ENCODE results near the gene TLX2. TPM values are rescaled to one million over a fixed set of nuclear protein-coding genes. Genes with fewer than 3 reads are reported as not detected.

The TLX2 gene
- total RNA-seq, 1 experiment from 2014 or later = 3.1 TPM

DNA sequence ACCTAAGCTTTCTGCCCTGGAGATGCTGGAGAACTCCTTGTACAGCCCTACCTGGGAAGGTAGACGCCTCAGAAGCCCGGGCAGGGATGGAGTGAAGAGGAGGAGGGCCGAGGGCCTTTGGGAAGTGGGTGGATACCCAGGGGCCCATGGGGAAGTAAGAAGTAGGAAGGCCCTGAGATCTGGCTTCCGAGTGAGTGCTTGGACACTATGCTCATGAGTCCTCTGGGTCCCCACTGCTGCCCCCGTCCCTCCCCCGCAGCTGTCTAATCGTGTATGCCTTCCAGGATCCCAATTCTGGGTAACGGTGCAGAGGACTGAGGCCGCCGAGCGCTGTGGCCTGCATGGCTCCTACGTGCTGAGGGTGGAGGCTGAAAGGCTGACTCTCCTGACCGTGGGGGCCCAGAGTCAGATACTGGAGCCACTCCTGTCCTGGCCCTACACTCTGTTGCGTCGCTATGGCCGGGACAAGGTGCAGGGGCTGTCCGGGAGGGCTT is 41.4 kb downstream of the TLX2 start:
- no peak overlapping the region for H3K9ac ChIP-seq (ENCODE audit: low read length)
- H2AFZ ChIP-seq (ENCODE audit: low read length) = no peak overlapping the region
- BruUV-seq (replicated peaks) = no TSS peak
- 0 out of 2 replicates have a peak, but pooled peaks cover under 1% of the 10 kb centered on the region for H3K79me2 ChIP-seq (ENCODE audit: low read length)
- no peak overlapping the region for H3K4me3 ChIP-seq (ENCODE audit: low read length)
- H3F3A ChIP-seq (ENCODE audit: low read length, unreplicated experiment) = no peaks in the 10 kb centered on the region
- ChIA-PET CTCF (no interaction called here), POLR2A (ENCODE audit: unreplicated experiment) (no interaction called here)
- no peaks in the 10 kb centered on the region for H4K20me1 ChIP-seq (ENCODE audit: low read length)
- H3K4me1 ChIP-seq (ENCODE audit: insufficient read depth, low read length) = peaks cover 7% of the 10 kb centered on the region
- no peak overlapping the region for H3K4me2 ChIP-seq (ENCODE audit: low read length)
- intact Hi-C loops (cut with micrococcal nuclease) = no loop called here
- H3K9me3 ChIP-seq (ENCODE audit: low read length) = no peaks in the 10 kb centered on the region
- no peak for TF ChIP-seq EZH2 (IDR thresholded peaks at IDR 0.05; ENCODE audit: low read length, unreplicated experiment)
- TF ChIP-seq, protein P1, sequence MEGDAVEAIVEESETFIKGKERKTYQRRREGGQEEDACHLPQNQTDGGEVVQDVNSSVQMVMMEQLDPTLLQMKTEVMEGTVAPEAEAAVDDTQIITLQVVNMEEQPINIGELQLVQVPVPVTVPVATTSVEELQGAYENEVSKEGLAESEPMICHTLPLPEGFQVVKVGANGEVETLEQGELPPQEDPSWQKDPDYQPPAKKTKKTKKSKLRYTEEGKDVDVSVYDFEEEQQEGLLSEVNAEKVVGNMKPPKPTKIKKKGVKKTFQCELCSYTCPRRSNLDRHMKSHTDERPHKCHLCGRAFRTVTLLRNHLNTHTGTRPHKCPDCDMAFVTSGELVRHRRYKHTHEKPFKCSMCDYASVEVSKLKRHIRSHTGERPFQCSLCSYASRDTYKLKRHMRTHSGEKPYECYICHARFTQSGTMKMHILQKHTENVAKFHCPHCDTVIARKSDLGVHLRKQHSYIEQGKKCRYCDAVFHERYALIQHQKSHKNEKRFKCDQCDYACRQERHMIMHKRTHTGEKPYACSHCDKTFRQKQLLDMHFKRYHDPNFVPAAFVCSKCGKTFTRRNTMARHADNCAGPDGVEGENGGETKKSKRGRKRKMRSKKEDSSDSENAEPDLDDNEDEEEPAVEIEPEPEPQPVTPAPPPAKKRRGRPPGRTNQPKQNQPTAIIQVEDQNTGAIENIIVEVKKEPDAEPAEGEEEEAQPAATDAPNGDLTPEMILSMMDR (conservative IDR thresholded peaks at IDR 0.05; ENCODE audit: low read depth, low read length) = no peak
- TF ChIP-seq EZH2phosphoT487 (IDR thresholded peaks at IDR 0.05; ENCODE audit: borderline replicate concordance, low read length) = no peak
- H3K9me2 ChIP-seq (replicated peaks; ENCODE audit: low read length) = no peaks in the 10 kb centered on the region
- H3K27me3 ChIP-seq (ENCODE audit: low read length) = no peaks in the 10 kb centered on the region
- H3K36me3 ChIP-seq (ENCODE audit: low read depth, low read length) = no peaks in the 10 kb centered on the region
- DNase-seq = no peak
- H3K27ac ChIP-seq (ENCODE audit: low read length) = no peak overlapping the region
- ATAC-seq = no peak

DNA sequence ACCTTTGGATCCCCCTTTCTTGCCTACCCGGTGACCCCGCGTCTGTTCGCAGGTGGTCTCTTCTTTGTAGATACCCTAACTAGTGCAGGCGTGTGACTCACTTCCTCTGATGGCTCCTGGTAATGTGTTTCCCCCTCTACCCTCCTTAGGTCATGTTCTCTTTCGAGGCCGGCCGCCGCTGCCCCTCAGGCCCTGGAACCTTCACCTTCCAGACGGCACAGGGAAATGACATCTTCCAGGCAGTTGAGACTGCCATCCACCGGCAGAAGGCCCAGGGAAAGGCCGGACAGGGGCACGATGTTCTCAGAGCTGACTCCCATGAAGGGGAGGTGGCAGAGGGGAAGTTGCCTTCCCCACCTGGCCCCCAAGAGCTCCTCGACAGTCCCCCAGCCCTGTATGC is 41.9 kb downstream of the TLX2 start:
- Histone ChIP-seq H3F3A (ENCODE audit: low read length, unreplicated experiment) (no peaks in the 10 kb centered on the region), H3K4me3 (ENCODE audit: low read length) (no peak overlapping the region), H2AFZ (ENCODE audit: low read length) (no peak overlapping the region), H3K4me1 (ENCODE audit: insufficient read depth, low read length) (peaks cover 9% of the 10 kb centered on the region), H3K27ac (ENCODE audit: low read length) (no peak overlapping the region), H4K20me1 (ENCODE audit: low read length) (no peaks in the 10 kb centered on the region), H3K9me2 (replicated peaks; ENCODE audit: low read length) (no peaks in the 10 kb centered on the region), H3K79me2 (ENCODE audit: low read length) (no peaks in the 10 kb centered on the region), H3K9ac (ENCODE audit: low read length) (no peak overlapping the region), H3K9me3 (ENCODE audit: low read length) (no peaks in the 10 kb centered on the region), H3K4me2 (ENCODE audit: low read length) (no peak overlapping the region), H3K36me3 (ENCODE audit: low read depth, low read length) (no peaks in the 10 kb centered on the region), H3K27me3 (ENCODE audit: low read length) (no peaks in the 10 kb centered on the region)
- BruUV-seq (replicated peaks) = no TSS peak
- ATAC-seq (no peak), DNase-seq (no peak)
- ChIA-PET CTCF (no interaction called here), POLR2A (ENCODE audit: unreplicated experiment) (no interaction called here)
- intact Hi-C loops (cut with micrococcal nuclease) = no loop called here
- TF ChIP-seq EZH2 (IDR thresholded peaks at IDR 0.05; ENCODE audit: low read length, unreplicated experiment) (no peak), EZH2phosphoT487 (IDR thresholded peaks at IDR 0.05; ENCODE audit: borderline replicate concordance, low read length) (no peak)
- TF ChIP-seq, protein P1 (conservative IDR thresholded peaks at IDR 0.05; ENCODE audit: low read depth, low read length) = no peak

DNA sequence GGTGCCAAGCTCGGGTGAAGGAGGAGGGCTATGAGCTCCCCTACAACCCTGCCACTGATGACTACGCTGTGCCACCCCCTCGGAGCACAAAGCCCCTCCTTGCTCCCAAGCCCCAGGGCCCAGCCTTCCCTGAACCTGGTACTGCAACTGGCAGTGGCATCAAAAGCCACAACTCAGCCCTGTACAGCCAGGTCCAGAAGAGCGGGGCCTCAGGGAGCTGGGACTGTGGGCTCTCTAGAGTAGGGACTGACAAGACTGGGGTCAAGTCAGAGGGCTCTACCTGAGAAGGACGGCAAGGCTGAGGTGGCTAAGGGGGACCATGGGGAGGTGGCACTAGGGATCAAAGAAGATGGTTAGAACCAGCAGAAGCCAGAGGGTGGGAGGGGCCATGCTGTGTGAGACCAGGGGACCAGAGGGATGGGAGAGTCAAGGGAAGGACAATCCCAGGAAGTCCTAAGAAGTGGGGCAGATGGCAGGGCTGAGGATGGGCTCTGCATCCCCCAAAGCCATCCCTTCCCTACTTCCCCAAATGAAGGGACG is 42.7 kb downstream of the TLX2 start:
- Histone ChIP-seq H3F3A (ENCODE audit: low read length, unreplicated experiment) (no peaks in the 10 kb centered on the region), H3K9ac (ENCODE audit: low read length) (no peak overlapping the region), H3K9me3 (ENCODE audit: low read length) (no peaks in the 10 kb centered on the region), H3K27me3 (ENCODE audit: low read length) (no peaks in the 10 kb centered on the region), H3K36me3 (ENCODE audit: low read depth, low read length) (no peaks in the 10 kb centered on the region), H3K4me3 (ENCODE audit: low read length) (no peak overlapping the region), H3K4me2 (ENCODE audit: low read length) (no peak overlapping the region), H3K4me1 (ENCODE audit: insufficient read depth, low read length) (peaks cover 9% of the 10 kb centered on the region), H3K79me2 (ENCODE audit: low read length) (no peaks in the 10 kb centered on the region), H3K27ac (ENCODE audit: low read length) (no peak overlapping the region), H3K9me2 (replicated peaks; ENCODE audit: low read length) (no peaks in the 10 kb centered on the region), H2AFZ (ENCODE audit: low read length) (no peak overlapping the region), H4K20me1 (ENCODE audit: low read length) (no peaks in the 10 kb centered on the region)
- no TSS peak for BruUV-seq (replicated peaks)
- no peak for DNase-seq
- TF ChIP-seq, protein P1 (conservative IDR thresholded peaks at IDR 0.05; ENCODE audit: low read depth, low read length) = no peak
- TF ChIP-seq EZH2phosphoT487 (IDR thresholded peaks at IDR 0.05; ENCODE audit: borderline replicate concordance, low read length) (no peak), EZH2 (IDR thresholded peaks at IDR 0.05; ENCODE audit: low read length, unreplicated experiment) (no peak)
- CTCF ChIA-PET = no interaction called here
- POLR2A ChIA-PET (ENCODE audit: unreplicated experiment) = no interaction called here
- no peak for ATAC-seq
- intact Hi-C loops (cut with micrococcal nuclease) = no loop called here
